ENCODE results near the gene CPXCR1. TPM values are rescaled to one million over a fixed set of nuclear protein-coding genes. Genes with fewer than 3 reads are reported as not detected.
"Not testable (repeated sequence)": the region's sequence is repeated elsewhere in the genome, so short reads cannot be mapped to it uniquely, and the experiment has no call there.

The CPXCR1 gene
- polyA plus RNA-seq (ENCODE audit: insufficient read length) = not detected

DNA sequence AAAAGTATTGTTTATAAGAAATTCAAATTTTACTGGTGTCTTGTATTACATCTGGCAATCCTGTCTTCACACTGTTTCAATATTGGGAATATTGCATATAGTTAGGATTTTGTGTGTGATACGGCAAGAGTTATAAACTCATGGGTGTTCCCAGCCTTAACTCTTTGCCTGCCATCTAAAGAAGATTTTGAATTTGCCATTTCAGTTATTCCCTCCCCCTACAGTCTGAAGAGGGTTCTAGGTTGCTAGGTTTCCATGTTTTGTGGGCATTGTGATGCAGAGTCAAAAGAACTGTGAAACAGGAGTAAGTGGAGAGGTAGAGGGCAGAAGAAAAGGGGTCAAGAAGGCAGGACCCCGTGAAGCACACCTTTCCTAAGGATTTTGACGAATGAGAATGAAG lies at the start of gene CPXCR1:
CPXCR1 (plus strand) TSS at position 301 of the 400 bp plus-strand sequence. CDS start 6,190 bp downstream, outside the sequence.
- no peak for DNase-seq

DNA sequence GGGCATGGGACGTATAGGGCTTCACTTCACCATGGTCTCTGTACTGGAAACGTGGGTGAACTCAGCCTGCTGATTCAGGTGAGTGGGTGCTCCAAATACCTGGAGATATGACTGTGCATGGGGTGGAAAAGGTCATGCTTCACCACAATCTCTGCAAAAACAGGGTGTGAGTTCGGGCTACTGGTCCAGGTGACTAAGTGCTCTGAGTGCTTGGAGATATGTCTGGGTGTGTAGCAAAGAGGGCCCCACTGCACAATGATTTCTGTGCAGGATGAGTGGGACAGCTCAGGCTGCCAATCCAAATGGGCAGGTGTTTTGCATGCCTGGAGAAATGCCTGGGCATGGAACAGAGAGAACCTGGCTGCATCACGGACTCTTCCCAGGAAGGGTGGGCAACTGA lies 11.2 kb upstream of the CPXCR1 start:
- no peak for DNase-seq

DNA sequence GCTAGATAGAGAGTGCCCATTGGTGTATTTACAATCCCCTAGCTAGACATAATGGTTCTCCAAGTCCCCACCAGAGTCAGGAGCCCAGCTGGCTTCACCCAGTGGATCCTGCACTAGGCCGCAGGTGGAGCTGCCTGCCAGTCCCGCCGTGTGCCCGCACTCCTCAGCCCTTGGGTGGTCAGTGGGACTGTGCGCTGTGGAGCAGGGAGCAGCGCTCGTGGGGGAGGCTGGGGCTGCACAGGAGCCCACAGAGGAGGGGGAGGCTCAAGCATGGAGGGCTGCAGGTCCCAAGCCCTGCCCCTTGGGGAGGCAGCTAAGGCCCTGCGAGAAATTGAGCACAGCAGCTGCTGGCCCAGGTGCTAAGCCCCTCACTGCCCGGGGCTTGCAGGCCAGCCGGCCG lies 810 bp upstream of the CPXCR1 start:
- DNase-seq = not testable (repeated sequence)

DNA sequence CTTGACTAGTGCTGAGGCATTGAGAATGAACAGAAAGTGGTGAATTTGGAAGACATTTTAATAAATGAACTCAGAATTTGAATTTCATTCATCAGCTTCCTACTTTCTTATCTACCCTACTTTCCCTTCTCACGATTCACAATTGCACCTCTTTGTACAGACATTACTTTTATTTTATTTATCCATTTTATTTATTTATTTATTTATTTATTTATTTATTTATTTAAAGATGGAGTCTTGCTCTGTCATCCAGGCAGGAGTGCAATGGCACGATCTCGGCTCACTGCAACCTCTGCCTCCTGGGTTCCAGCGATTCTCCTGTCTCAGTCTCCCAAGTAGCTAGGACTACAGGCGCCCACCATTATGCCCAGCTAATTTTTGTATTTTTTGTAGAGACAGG lies 5.3 kb downstream of the CPXCR1 start:
- not testable (repeated sequence) for DNase-seq

DNA sequence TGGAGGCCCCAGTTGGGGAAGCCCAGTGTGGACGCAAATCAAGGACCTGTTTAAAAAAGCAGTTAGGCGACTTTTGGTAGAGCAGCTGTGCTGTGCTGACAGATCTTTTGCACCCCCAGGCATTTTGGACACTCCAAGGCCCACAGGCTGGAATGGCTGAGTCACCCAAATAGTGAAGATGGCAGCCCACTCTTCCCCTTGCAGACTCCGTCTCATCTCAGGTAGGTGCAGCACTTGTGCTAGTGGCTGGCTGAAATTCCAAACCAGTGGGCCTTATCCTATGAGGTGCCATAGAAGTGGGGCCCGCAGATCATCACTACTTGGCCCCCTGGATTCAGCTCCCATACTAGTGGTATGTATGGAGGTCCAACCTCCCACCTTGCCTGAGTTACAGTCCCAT lies 42.8 kb downstream of the CPXCR1 start:
- no peak for DNase-seq

Measured in hindlimb muscle (tissue), 1 donor.